Neural progenitor cell (in vitro differentiated cells): Measurements from ENCODE around the gene SPINK1.

Experiments
- CTCF ChIP-seq: fragments of 200-600 bp; sonication (generic); IDR thresholded peaks from 2 replicates; pipeline ENCODE4 v1.5.1; 2017; ENCODE audit warnings: antibody characterized with exemption, mild to moderate bottlenecking
- EZH2 ChIP-seq: fragments of 200-600 bp; sonication (generic); IDR thresholded peaks from 2 replicates; pipeline ENCODE4 v1.6.1; 2017; ENCODE audit warnings: antibody characterized with exemption, mild to moderate bottlenecking, moderate library complexity
- EZH2phosphoT487 ChIP-seq: fragments of 200-600 bp; sonication (generic); IDR thresholded peaks from 2 replicates; pipeline ENCODE4 v1.6.1; 2017; ENCODE audit warnings: antibody characterized with exemption

GRCh38 chr5:147849226-147849625 lies 17.8 kb upstream of the SPINK1 start:
- TF ChIP-seq CTCF (no peak), EZH2 (no peak), EZH2phosphoT487 (no peak)
